DND-41 (cell line): Measurements from ENCODE around the gene TRIM44.

Source experiments
- ATAC-seq: fragments of 200-7000 bp; cut with Tn5 transposase; 3 replicates; pipeline ENCODE4 v1.9.1; 2021; ENCODE audit warnings: low read depth; ENCODE audit not compliant: insufficient read depth
- DNase-seq: peaks from one replicate; pipeline ENCODE4 v3.0.0-alpha.2; 2020
- H2AFZ ChIP-seq: 2 replicates; pipeline ENCODE4 v1.6.0; 2012; ENCODE audit warnings: low read depth, low read length
- H3K27ac ChIP-seq: 2 replicates; pipeline ENCODE4 v1.5.1; 2012; ENCODE audit warnings: low read length, inconsistent platforms
- H3K27me3 ChIP-seq: fragments of 200-600 bp; sonication (generic); 2 replicates; pipeline ENCODE4 v1.6.0; 2012; ENCODE audit warnings: low read length, mild to moderate bottlenecking, inconsistent platforms; ENCODE audit not compliant: insufficient read depth, poor library complexity
- H3K36me3 ChIP-seq: 2 replicates; pipeline ENCODE4 v1.5.1; 2012; ENCODE audit warnings: low read length, inconsistent platforms; ENCODE audit not compliant: insufficient read depth
- H3K4me1 ChIP-seq: 2 replicates; pipeline ENCODE4 v1.5.1; 2012; ENCODE audit warnings: mild to moderate bottlenecking, low read length; ENCODE audit not compliant: insufficient read depth
- H3K4me2 ChIP-seq: 2 replicates; pipeline ENCODE4 v1.6.0; 2012; ENCODE audit warnings: mild to moderate bottlenecking, moderate library complexity, low read length, inconsistent platforms; ENCODE audit not compliant: insufficient read depth
- H3K4me3 ChIP-seq, 2 experiments: fragments of 200-600 bp in 1 of 2; shearing (Covaris generic) in 1 of 2; 2 replicates each; pipeline ENCODE4 v1.5.1; 2012 to 2016; ENCODE audit warnings: inconsistent platforms in 2 of 2, low read length in 2 of 2, mild to moderate bottlenecking in 2 of 2, low read depth in 1 of 2, moderate library complexity in 1 of 2
- H3K79me2 ChIP-seq: 2 replicates; pipeline ENCODE4 v1.6.0; 2012; ENCODE audit warnings: low read length, inconsistent platforms; ENCODE audit not compliant: insufficient read depth
- H3K9ac ChIP-seq: 2 replicates; pipeline ENCODE4 v1.6.0; 2012; ENCODE audit warnings: low read depth, mild to moderate bottlenecking, inconsistent platforms, low read length, moderate library complexity
- H3K9me3 ChIP-seq: 2 replicates; pipeline ENCODE4 v1.5.1; 2012; ENCODE audit warnings: low read length, moderate library complexity, mild to moderate bottlenecking, inconsistent platforms; ENCODE audit not compliant: insufficient read depth, severe bottlenecking
- H4K20me1 ChIP-seq: 2 replicates; pipeline ENCODE4 v1.6.0; 2012; ENCODE audit warnings: low read length; ENCODE audit not compliant: insufficient read depth
- EZH2 ChIP-seq: IDR thresholded peaks from 3 replicates; pipeline ENCODE4 v1.6.1; 2012; ENCODE audit warnings: borderline replicate concordance, low read depth, mild to moderate bottlenecking, moderate library complexity, low read length, inconsistent platforms; ENCODE audit not compliant: severe bottlenecking
- TF ChIP-seq, protein P1 (sequence below): IDR thresholded peaks from 2 replicates; pipeline ENCODE4 v1.5.1; 2012; ENCODE audit warnings: borderline replicate concordance, low read length, moderate library complexity, mild to moderate bottlenecking; ENCODE audit not compliant: poor library complexity, severe bottlenecking; ENCODE audit errors: extremely low read depth

The TRIM44 gene

DNA sequence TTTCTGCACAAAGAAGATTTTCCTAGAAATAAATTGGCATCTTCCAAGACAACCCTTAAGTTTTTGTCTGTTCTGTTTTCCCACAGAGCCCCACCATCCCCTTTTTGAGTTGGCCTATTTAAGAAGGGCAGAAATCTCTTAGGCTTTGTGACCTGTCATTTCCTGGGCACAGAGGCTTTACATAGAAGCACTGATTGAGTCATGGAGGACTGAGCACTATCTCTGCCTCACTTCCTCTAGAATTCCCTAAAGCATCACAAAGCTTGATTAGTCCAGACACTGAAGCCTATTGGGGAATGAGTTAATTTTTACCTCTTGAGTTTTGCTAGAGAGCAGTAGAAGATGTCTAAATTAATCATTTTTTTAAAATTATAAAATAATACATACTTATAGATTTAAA lies 25.4 kb downstream of the TRIM44 start:
- H3K9me3 ChIP-seq, result no peaks in the 10 kb centered on the region
- no peak overlapping the region for H3K27ac ChIP-seq
- no peak overlapping the region for H3K4me3 ChIP-seq
- no peaks in the 10 kb centered on the region for H3K36me3 ChIP-seq
- no peak for TF ChIP-seq EZH2
- TF ChIP-seq, protein P1, sequence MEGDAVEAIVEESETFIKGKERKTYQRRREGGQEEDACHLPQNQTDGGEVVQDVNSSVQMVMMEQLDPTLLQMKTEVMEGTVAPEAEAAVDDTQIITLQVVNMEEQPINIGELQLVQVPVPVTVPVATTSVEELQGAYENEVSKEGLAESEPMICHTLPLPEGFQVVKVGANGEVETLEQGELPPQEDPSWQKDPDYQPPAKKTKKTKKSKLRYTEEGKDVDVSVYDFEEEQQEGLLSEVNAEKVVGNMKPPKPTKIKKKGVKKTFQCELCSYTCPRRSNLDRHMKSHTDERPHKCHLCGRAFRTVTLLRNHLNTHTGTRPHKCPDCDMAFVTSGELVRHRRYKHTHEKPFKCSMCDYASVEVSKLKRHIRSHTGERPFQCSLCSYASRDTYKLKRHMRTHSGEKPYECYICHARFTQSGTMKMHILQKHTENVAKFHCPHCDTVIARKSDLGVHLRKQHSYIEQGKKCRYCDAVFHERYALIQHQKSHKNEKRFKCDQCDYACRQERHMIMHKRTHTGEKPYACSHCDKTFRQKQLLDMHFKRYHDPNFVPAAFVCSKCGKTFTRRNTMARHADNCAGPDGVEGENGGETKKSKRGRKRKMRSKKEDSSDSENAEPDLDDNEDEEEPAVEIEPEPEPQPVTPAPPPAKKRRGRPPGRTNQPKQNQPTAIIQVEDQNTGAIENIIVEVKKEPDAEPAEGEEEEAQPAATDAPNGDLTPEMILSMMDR, result no peak
- no peak overlapping the region for H2AFZ ChIP-seq
- no peak overlapping the region for H3K9ac ChIP-seq
- H4K20me1 ChIP-seq, result no peaks in the 10 kb centered on the region
- H3K4me1 ChIP-seq, result no peaks in the 10 kb centered on the region
- H3K27me3 ChIP-seq, result no peaks in the 10 kb centered on the region
- no peak overlapping the region for H3K4me2 ChIP-seq
- no peak for DNase-seq
- no peaks in the 10 kb centered on the region for H3K79me2 ChIP-seq
- no peak for ATAC-seq

DNA sequence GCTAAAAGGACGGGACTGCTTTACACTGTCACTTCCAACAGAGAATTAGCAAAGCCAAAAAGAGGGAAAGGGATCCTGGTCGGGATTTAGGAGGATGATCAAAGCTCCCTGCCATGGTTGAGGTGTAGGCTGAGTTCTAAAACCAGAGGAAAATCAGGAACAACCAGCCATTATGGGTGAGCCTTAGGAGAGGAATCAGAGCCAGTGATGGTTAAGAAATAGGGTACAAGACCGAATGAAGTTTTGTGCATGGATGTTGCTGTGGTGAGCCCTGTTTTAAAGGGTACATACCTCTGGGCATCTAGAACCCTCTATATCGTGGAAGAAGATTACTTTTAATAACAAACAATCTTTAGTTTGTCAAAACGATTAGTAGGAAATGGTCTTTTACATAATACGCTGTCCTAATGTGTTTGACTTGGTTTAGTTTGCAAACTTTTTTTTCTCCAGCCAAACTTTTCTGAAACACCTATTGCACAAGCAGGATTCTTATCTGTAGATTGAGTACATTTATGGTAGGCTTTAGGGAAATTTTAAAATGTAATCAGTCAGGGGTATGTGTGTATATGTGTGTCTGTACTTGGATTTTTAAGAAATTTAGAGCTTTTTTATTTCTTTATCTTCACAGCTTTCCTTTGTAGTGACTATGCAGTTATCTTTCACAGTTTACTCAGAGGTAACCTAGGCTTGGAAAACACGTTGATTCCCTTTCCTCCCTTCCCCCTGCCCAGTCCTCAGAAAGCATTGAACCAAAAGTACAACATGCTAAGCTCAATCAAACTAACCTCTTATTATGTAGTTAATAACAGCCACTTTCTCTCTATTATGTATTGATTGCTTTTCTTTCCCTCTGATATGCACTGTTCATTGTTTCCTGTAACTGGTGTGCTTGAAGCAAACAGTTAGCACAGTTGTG lies 26.8 kb downstream of the TRIM44 start:
- Histone ChIP-seq H3K27ac (no peak overlapping the region), H3K9ac (no peak overlapping the region), H3K4me1 (no peaks in the 10 kb centered on the region), H3K79me2 (no peaks in the 10 kb centered on the region), H4K20me1 (no peaks in the 10 kb centered on the region), H3K27me3 (no peaks in the 10 kb centered on the region), H3K36me3 (no peaks in the 10 kb centered on the region), H2AFZ (no peak overlapping the region), H3K4me2 (no peak overlapping the region), H3K9me3 (no peaks in the 10 kb centered on the region), H3K4me3 (no peak overlapping the region)
- ATAC-seq (no peak), DNase-seq (no peak)
- TF ChIP-seq EZH2, result no peak
- TF ChIP-seq, protein P1, result no peak

DNA sequence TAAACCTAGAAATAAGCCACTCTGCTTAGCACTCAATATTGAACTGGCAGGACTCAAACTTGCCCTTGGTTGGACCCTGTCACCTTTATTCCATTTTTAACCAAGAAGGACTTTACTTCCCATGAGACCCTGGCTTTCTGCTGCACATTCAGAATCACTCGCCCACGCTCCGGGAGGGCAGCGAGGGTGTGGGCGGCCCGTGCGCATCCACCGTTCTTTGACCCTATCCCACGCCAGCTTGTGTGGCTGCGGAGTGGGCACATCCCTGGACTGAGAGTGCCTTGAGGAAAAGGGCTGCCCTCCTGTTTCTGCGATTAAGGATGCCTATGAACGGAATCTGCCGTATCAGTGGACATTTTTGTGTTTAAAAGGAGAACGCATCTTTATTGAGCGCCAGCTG lies 39.6 kb downstream of the TRIM44 start:
- Histone ChIP-seq H3K79me2 (no peaks in the 10 kb centered on the region), H3K4me2 (no peak overlapping the region), H3K9me3 (no peaks in the 10 kb centered on the region), H4K20me1 (no peaks in the 10 kb centered on the region), H2AFZ (no peak overlapping the region), H3K27me3 (no peaks in the 10 kb centered on the region), H3K4me3 (no peak overlapping the region), H3K9ac (no peak overlapping the region), H3K36me3 (no peaks in the 10 kb centered on the region), H3K4me1 (no peaks in the 10 kb centered on the region), H3K27ac (no peak overlapping the region)
- DNase-seq, result no peak
- ATAC-seq, result no peak
- no peak for TF ChIP-seq EZH2
- TF ChIP-seq, protein P1, result no peak
